Transverse colon (tissue), 4 donors: Measurements from ENCODE around the gene CACNA2D2. TPM values are rescaled to one million over a fixed set of nuclear protein-coding genes. Genes with fewer than 3 reads are reported as not detected.

Experiments used
- DNase-seq: peaks from one replicate; pipeline ENCODE4 v3.0.0-alpha.2; 2019
- H3K27ac ChIP-seq, 4 donors: fragments of 200-600 bp; sonication (generic); 2 replicates each; pipeline ENCODE4 v1.5.1; 2016 to 2018; ENCODE audit warnings: inconsistent platforms in 4 of 4
- H3K27me3 ChIP-seq: fragments of 200-600 bp; sonication (generic); 2 replicates; pipeline ENCODE4 v1.5.1; 2017; ENCODE audit warnings: inconsistent platforms
- H3K36me3 ChIP-seq, 4 donors: fragments of 200-600 bp; sonication (generic); 2 replicates each; pipeline ENCODE4 v1.5.1; 2017 to 2019; ENCODE audit warnings: inconsistent platforms in 4 of 4
- H3K4me1 ChIP-seq, 4 donors: fragments of 200-600 bp; sonication (generic); 2 replicates each; pipeline ENCODE4 v1.5.1; 2017 to 2020; ENCODE audit warnings: inconsistent platforms in 4 of 4
- H3K4me3 ChIP-seq, 4 donors: fragments of 200-600 bp; sonication (generic); 1 replicate in 1 of 4; 2 replicates in 3 of 4; pipeline versions ENCODE4 v1.5.1 to v1.6.1; 2017 to 2019; ENCODE audit warnings: inconsistent platforms in 4 of 4
- H3K9me3 ChIP-seq, 2 donors: fragments of 200-600 bp; sonication (generic); 2 replicates each; pipeline ENCODE4 v1.5.1; 2017 to 2019; ENCODE audit warnings: inconsistent platforms in 2 of 2
- EP300 ChIP-seq: sonication (generic); formaldehyde crosslinking; IDR thresholded peaks from one replicate; pipeline ENCODE4 v1.6.1; 2017; ENCODE audit warnings: antibody characterized with exemption, low read depth
- POLR2A ChIP-seq: fragments of 450-650 bp; IDR thresholded peaks from one replicate; pipeline ENCODE4 v1.6.1; 2016; ENCODE audit warnings: antibody characterized with exemption, mild to moderate bottlenecking, moderate library complexity
- POLR2AphosphoS5 ChIP-seq, 3 donors: sonication (generic); formaldehyde crosslinking; IDR thresholded peaks; one replicate each; pipeline ENCODE4 v1.6.1; 2016; ENCODE audit warnings: antibody characterized with exemption in 3 of 3
- WGBS, 2 donors: methylation state at CpG; one replicate each; pipeline ENCODE4 v1.1.5; 2018; ENCODE audit warnings: low coverage in 1 of 2; 5-methylcytosine and 5-hydroxymethylcytosine counted together
- in situ Hi-C, 4 donors: fragments of 200-750 bp; cut with MboI; loops; one replicate each; pipeline versions ENCODE4 v1.15.0 to v1.15.1; 2017; ENCODE audit warnings: low sequenced_read_pairs in 3 of 4, low pct_ligation_motif_present in 1 of 4, low pct_unique_long_range_greater_than_20kb in 1 of 4
- intact Hi-C: fragments of 100-400 bp; cut with DNase I; formaldehyde crosslinking; loops from one replicate; pipeline ENCODE4 v1.15.1; 2023; ENCODE audit warnings: low total_unique reads
- total RNA-seq, 4 donors: library from RNA; depleted of rRNA; stranded (reverse); fragments of >200 nt; gene quantifications; one replicate each; pipeline ENCODE4 v1.1.0, GENCODE V29; 2016
- TF ChIP-seq, protein P1 (sequence below), 5 experiments: fragments of 200-600 bp in 3 of 5; fragments of 450-650 bp in 2 of 5; sonication (generic) in 3 of 5; IDR thresholded peaks; 1 replicate in 2 of 5; 2 replicates in 3 of 5; pipeline ENCODE4 v1.5.1; 2016 to 2017; ENCODE audit warnings: antibody characterized with exemption in 5 of 5, inconsistent platforms in 3 of 5, mild to moderate bottlenecking in 2 of 5, moderate library complexity in 1 of 5

CACNA2D2 gene
- total RNA-seq, 4 donors from 2014 or later: 0.48 to 2.2 (median 0.87) TPM

DNA sequence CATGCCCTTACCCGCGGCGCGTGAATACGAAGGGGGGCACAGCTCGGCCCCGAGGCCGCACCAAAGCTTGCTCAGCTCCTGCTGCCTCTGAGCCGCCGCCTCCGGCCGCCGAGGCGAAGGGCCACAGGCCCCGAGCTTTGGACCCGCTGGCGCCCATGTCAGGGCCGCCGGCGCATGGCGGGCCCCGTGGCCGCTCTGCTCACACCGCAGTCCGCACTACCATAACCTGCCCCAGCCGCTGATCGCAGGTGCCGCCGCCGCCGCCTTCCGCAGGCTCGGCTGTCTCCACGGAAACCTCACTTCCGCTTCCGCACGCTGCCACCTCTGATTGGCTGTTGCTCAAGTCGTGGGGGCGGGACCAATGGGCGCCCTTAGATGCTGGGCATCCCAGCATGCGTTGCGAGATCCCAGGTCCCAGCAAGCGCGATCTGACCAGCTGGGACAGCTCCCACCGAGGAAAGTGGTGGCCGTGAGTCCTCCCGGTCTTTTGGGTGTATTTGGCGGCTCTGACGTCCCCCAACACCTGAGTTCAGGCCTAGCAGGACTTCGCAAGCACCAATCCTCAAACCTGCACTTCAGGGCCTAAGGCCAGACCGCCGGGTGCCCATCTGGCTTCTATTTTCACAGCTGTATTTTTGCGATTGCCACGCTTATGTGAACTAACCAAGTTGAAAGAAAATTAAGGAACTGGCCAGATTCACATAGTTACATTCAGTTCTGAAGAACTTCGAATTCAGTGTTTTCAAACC is 175.3 kb downstream of the CACNA2D2 start, which contains the start of gene TUSC2:
Gene TUSC2 (minus strand): TSS at position 281 of the 749 bp plus-strand sequence. CDS start 124 bp downstream, at position 157.
- peaks cover 0 to 22% (median 5%) of the 10 kb centered on the region in 4 donors for H3K36me3 ChIP-seq
- intact Hi-C loops: no loop called here

GRCh38 chr3:50327129-50327528 is 176.3 kb downstream of the CACNA2D2 start:
- WGBS, 2 donors: 79% methylated on average over 4 of the region's 4 CpGs; no CpG with 5 or more reads in 1 of the 2 donors
- H3K4me3 ChIP-seq: peak overlapping the region; percentile 74 to 99 (median 98)
- intact Hi-C loops (no loop called here), in situ Hi-C loops (no loop called here)
- peak overlapping the region; percentile 89 to 93 (median 90) for H3K27ac ChIP-seq
- H3K4me1 ChIP-seq: peaks cover 9 to 40% (median 31%) of the 10 kb centered on the region in 4 donors
- TF ChIP-seq POLR2A (no peak), EP300 (no peak), POLR2AphosphoS5 (IDR thresholded peaks at IDR 0.05) (no peak)
- TF ChIP-seq, protein P1, sequence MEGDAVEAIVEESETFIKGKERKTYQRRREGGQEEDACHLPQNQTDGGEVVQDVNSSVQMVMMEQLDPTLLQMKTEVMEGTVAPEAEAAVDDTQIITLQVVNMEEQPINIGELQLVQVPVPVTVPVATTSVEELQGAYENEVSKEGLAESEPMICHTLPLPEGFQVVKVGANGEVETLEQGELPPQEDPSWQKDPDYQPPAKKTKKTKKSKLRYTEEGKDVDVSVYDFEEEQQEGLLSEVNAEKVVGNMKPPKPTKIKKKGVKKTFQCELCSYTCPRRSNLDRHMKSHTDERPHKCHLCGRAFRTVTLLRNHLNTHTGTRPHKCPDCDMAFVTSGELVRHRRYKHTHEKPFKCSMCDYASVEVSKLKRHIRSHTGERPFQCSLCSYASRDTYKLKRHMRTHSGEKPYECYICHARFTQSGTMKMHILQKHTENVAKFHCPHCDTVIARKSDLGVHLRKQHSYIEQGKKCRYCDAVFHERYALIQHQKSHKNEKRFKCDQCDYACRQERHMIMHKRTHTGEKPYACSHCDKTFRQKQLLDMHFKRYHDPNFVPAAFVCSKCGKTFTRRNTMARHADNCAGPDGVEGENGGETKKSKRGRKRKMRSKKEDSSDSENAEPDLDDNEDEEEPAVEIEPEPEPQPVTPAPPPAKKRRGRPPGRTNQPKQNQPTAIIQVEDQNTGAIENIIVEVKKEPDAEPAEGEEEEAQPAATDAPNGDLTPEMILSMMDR (IDR thresholded peaks at IDR 0.05): no peak
- no peak for DNase-seq
- no peaks in the 10 kb centered on the region for H3K27me3 ChIP-seq
- H3K36me3 ChIP-seq: peaks cover 0 to 22% (median 5%) of the 10 kb centered on the region in 4 donors
- no peaks in the 10 kb centered on the region for H3K9me3 ChIP-seq

More for the DNA sequence above, 175.3 kb downstream of the CACNA2D2 start, which contains the start of gene TUSC2:
- H3K4me3 ChIP-seq: peak within 1 kb of the TSS; percentile 74 to 99 (median 98)
- TF ChIP-seq POLR2AphosphoS5 (IDR thresholded peaks at IDR 0.05): peak; percentile 90 to 94 (median 94)
- peak; percentile 87 for TF ChIP-seq POLR2A
- TF ChIP-seq EP300: no peak
- TF ChIP-seq, protein P1 (IDR thresholded peaks at IDR 0.05): no peak
- no peaks in the 10 kb centered on the region for H3K9me3 ChIP-seq
- peaks cover 8 to 32% (median 25%) of the 10 kb centered on the region in 4 donors for H3K4me1 ChIP-seq
- DNase-seq: peak; percentile 99
- in situ Hi-C loops: no loop called here
- 0 to 2% methylated on average over 1 to 52 of the region's 55 CpGs for WGBS, 2 donors
- H3K27ac ChIP-seq: peak within 1 kb of the TSS; percentile 89 to 93 (median 90)
- H3K27me3 ChIP-seq: no peaks in the 10 kb centered on the region

- H3K27ac ChIP-seq: no peak overlapping the region
- in situ Hi-C loops: no loop called here
Observed at GRCh38 chr3:50326182-50326541, 177.3 kb downstream of the CACNA2D2 start.

More at GRCh38 chr3:50326182-50326541, 177.3 kb downstream of the CACNA2D2 start:
- H3K9me3 ChIP-seq: no peaks in the 10 kb centered on the region
- peaks cover 12 to 45% (median 35%) of the 10 kb centered on the region in 4 donors for H3K4me1 ChIP-seq
- intact Hi-C loops: no loop called here
- peaks cover 0 to 17% (median 2%) of the 10 kb centered on the region in 4 donors for H3K36me3 ChIP-seq
- WGBS, 2 donors: 92% methylated on average over 8 of the region's 8 CpGs; no CpG with 5 or more reads in 1 of the 2 donors
- H3K27me3 ChIP-seq: no peaks in the 10 kb centered on the region
- no peak for DNase-seq
- no peak for TF ChIP-seq EP300
- TF ChIP-seq, protein P1 (IDR thresholded peaks at IDR 0.05): no peak
- no peak for TF ChIP-seq POLR2AphosphoS5 (IDR thresholded peaks at IDR 0.05)
- no peak for TF ChIP-seq POLR2A
- H3K4me3 ChIP-seq: no peak overlapping the region
